Measurements from ENCODE around the gene RALY.
A peak's percentile ranks its signal among the peaks of the same experiment; 100 is the strongest.
"Not testable (repeated sequence)": the region's sequence is repeated elsewhere in the genome, so short reads cannot be mapped to it uniquely, and the experiment has no call there.

Gene RALY

DNA sequence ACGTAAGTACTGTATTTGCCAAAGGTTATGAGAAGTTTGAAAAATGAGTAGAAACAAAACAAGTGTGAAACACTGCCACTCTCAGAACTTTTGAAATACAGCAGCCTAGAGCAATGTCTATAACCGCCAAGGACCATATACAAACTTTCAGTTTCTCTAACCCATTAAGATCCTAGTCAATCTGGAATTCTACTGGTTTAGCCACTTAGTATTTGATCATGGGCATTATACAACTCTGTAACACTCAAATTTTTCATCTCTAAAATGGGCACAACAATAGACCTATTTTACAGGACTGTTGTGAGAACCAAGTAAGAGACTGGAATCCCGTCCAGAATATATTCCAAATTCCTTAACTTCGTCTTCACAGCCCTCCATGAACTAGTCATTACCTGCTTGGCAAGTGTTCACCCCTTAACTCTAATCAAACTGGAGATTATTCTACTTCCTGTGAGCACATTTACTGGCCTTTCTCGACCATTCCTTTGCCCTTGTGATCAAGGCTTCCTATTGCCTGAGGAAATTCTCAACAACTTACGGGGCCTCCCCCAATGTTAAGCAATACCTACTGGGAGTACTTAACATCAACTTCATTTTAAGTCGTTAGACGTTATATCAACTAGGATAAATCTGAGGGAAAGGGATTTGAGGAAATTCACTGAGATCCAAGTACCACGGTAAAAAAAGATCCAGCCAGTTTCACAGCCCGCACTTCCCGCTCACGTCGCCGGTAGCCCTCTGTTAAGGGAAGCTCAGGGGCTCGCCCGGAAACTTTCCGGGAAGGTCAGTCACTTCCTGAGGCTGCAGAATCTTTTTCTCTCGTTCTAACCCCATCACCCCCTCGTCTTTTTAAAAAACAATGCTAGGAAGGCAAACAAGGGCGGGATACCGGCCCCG, 117.3 kb downstream of the RALY start:
- peak; percentile 45 for DNase-seq

DNA sequence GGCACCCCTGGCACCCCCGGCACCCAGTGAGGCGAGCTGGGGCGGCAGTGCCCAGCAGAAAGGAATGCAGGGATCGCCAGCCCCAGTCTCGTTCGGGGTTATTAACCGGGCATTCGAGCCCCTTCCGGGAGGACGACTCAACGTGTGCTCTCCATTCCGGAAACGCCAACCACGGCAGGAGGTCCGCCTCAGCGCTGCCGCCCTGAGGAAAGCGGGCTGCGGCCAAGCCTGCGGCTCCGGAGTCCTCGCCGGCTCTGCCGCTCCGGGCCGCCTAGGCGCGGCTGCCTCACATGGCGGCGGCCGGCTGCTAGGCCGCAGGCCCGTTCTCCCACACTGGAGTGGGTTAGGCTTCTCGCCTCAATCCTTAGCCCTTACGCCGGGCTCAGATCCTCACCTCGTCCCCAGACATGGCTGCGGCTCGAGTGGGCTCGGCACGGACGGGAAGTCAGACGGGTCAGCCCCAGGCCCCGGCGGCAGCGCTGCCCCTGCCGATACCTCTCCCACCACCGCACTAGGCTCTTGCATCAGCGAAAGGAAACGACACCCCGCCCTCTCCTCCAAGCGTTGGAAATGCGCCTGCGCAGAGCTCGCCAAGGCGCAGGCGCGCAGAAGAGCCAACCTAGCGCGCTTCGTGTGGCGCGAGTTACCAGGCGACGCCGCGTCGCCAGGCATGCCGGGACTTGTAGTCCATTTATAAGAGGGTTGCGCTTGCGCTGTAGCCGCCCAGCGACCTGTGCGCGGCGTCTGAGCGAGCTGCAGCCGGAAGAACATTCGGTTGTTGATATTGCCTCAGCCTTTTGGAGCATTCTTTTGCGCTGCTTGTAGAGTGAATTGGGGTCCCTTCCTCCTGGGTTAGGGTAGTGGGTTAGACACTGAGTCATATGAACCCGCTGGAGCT, 118.2 kb downstream of the RALY start, which contains the start of gene EIF2S2:
Gene EIF2S2, minus strand, starts transcription at position 542 of the 898 bp plus-strand sequence. Its CDS starts 133 bp downstream, at position 409.
- peak; percentile 98 for DNase-seq

GRCh38 chr20:34112600-34113101, 118.9 kb downstream of the RALY start:
- peak; percentile 28 for DNase-seq

DNA sequence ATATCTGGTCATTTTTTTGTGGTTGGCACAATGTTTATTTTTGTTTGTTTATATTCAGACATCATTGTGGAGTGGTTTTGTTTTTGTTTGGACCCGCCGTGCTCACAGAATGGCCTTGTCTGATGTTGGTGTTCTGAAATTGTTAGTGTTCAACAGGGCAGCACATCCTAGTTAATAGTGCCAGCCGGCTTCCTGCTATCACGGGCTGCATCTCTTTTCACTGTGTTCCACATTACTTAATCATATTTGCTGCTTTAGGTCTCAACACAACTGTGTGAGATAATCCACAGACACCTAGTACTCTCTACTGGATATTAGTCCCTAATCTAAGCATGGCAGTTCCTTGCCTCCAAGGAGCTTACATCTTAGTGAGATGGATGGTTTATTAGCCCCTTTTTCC, 121.1 kb downstream of the RALY start:
- DNase-seq: no peak

DNA sequence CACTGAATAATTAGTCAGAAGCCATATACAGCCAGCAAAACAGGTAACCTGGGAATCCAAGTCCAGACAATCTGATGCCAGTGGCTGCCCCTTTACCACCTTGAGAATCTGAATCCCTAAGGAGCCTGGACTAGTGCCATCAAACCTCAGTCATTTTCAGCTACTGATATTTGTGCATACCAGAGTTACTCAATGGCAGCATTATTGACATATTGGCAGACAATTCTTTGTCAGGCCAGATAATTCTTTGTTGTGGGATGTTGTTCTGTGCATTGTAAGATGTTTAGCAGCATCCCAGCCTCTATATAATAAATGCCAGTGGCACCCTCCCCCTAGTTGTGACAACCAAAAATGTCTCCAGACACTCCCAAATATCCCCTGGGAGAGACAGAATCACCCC, 121.5 kb downstream of the RALY start:
- no peak for DNase-seq

DNA sequence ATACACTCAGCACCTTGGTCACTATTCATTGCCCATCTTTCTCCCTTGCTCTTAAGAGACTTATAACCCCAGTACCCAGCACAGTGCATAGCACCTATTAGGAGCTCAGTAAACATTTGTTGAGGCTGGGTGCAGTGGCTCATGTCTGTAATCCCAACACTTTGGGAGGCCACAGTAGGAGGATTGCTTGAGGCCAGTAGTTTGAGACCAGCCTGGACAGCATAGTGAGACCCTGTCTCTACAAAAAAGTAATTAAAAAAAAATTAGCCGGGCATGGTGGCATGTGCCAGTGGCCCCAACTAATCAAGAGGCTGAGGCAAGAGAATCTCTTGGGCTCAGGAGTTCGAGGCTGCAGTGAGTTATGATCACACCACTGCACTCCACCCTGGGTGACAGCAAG, 126.5 kb downstream of the RALY start:
- no peak for DNase-seq

GRCh38 chr20:34122274-34122980, 128.7 kb downstream of the RALY start:
- DNase-seq: no peak

DNA sequence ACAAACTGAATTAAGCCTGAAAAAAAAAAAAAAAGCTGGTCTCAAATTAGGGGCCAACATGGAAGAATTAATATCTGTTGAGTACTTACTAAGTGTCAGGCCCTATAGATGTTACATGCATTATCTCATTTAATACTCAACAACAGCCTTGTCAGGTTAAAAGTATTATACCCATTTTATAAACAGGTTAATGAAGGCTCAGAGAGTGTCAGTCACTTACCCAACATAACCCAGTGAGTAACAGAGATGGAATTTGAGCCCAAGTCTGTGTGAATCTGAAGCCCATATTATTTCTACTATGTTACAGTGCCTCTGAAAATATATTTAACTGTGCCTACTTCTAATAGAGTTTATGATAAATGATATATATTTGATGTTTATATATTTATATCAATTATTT, 129.6 kb downstream of the RALY start:
- DNase-seq: peak; percentile 16

GRCh38 chr20:34124469-34125249, 130.9 kb downstream of the RALY start:
- DNase-seq: no peak

GRCh38 chr20:34127792-34128191, 134.1 kb downstream of the RALY start:
- DNase-seq: no peak

DNA sequence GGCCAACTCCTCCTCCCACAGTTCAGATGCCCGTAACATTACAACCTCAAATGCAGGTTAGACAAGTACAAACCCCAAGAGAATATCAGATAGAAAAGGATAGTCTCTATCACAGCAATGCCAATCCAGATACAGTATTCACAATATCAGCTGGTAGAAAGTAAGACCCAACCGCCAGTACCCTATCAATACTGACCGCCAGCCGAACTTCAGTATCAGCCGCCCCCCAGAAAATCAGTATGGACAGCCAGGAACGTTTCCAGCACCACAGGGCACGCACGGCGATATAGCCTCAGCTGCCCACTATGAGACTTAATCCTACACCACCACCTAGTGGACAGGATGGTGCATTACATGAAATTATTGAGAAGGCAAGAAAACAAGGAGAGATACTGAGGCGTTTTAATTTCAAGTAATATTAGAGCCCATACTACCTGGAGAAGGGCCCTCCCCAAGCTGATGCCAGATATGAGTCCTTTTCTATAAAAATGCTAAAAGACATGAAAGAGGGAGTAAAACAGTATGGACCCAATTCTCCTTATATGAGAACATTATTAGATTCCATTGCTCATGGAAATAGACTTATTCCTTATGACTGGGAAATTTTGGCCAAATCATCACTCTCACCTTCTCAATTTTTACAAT, 135.9 kb downstream of the RALY start:
- DNase-seq: peak; percentile 73

DNA sequence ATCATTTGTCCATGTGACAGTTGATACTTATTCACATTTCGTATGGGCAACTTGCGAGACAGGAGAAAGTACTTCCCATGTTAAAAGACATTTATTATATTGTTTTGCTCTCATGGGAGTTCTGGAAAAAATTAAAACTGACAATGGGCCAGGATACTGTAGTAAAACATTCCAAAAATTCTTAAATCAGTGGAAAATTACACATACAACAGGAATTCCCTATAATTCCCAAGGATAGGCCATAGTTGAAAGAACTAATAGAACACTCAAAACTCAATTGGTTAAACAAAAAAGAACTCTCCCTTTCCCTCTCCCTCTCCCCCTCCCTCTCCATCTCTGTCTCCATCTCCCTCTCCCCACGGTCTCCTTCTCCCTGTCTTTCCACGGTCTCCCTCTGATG, 137.8 kb downstream of the RALY start:
- peak; percentile 32 for DNase-seq

GRCh38 chr20:34132491-34132890, 138.8 kb downstream of the RALY start:
- not testable (repeated sequence) for DNase-seq

DNA sequence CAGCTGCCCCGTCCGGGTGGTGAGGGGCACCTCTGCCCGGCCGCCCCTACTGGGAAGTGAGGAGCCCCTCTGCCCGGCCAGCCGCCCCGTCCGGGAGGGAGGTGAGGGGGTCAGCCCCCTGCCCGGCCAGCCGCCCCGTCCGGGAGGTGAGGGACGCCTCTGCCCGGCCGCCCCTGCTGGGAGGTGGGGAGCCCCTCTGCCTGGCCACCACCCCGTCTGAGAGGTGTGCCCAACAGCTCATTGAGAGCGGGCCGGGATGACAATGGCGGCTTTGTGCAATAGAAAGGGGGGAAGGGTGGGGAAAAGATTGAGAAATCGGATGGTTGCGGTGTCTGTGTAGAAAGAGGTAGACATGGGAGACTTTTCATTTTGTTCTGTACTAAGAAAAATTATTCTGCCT, 139.2 kb downstream of the RALY start:
- not testable (repeated sequence) for DNase-seq

DNA sequence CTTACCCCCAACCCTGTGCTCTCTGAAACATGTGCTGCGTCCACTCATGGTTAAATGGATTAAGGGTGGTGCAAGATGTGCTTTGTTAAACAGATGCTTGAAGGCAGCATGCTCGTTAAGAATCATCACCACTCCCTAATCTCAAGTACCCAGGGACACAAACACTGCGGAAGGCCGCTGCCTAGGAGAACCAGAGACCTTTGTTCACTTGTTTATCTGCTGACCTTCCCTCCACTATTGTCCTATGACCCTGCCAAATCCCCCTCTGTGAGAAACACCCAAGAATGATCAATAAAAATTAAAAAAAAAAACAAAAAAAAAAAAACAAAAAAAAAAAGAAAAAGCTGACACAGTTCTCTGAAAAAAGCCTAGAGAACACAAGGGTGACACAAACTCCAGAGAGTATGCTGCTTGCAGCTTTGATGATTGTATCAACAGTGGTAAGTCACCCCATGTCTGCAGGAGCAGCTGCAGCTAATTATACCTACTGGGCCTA, 139.7 kb downstream of the RALY start:
- not testable (repeated sequence) for DNase-seq
